Ishikawa (cell line): ENCODE measurements around the gene SLIT3.

ENCODE experiments used
- CEBPB ChIP-seq: IDR thresholded peaks from 2 replicates; pipeline ENCODE4 v1.6.1; 2012
- CREB1 ChIP-seq: IDR thresholded peaks from 2 replicates; pipeline ENCODE4 v1.6.1; 2012; ENCODE audit warnings: low read depth
- EGR1 ChIP-seq: IDR thresholded peaks from 2 replicates; pipeline ENCODE4 v1.6.1; 2012
- EP300 ChIP-seq: IDR thresholded peaks from 2 replicates; pipeline ENCODE4 v1.6.1; 2012; ENCODE audit warnings: borderline replicate concordance
- FOXM1 ChIP-seq: IDR thresholded peaks from 2 replicates; pipeline ENCODE4 v1.6.1; 2012; ENCODE audit warnings: low read depth, borderline replicate concordance
- MAX ChIP-seq: IDR thresholded peaks from 2 replicates; pipeline ENCODE4 v1.6.1; 2012
- NFIC ChIP-seq: IDR thresholded peaks from 2 replicates; pipeline ENCODE4 v1.6.1; 2012
- RAD21 ChIP-seq: IDR thresholded peaks from 2 replicates; pipeline ENCODE4 v1.6.1; 2012; ENCODE audit warnings: low read depth
- REST ChIP-seq: IDR thresholded peaks from 2 replicates; pipeline ENCODE4 v1.6.1; 2012; ENCODE audit warnings: low read depth, mild to moderate bottlenecking
- TAF1 ChIP-seq: IDR thresholded peaks from 2 replicates; pipeline ENCODE4 v1.6.1; 2012; ENCODE audit warnings: low read depth, mild to moderate bottlenecking
- TCF12 ChIP-seq: IDR thresholded peaks from 2 replicates; pipeline ENCODE4 v1.6.1; 2012; ENCODE audit warnings: low read depth
- TEAD4 ChIP-seq: IDR thresholded peaks from 2 replicates; pipeline ENCODE4 v1.6.1; 2012
- USF1 ChIP-seq: IDR thresholded peaks from 2 replicates; pipeline ENCODE4 v1.6.1; 2012
- YY1 ChIP-seq: IDR thresholded peaks from 2 replicates; pipeline ENCODE4 v1.6.1; 2012; ENCODE audit warnings: low read depth
- ZBTB7A ChIP-seq: IDR thresholded peaks from 2 replicates; pipeline ENCODE4 v1.6.1; 2012; ENCODE audit warnings: low read depth

The SLIT3 gene

GRCh38 chr5:168809218-168809617 is 491.7 kb downstream of the SLIT3 start:
- TF ChIP-seq CEBPB: no peak
- TF ChIP-seq FOXM1: no peak
- no peak for TF ChIP-seq RAD21
- TF ChIP-seq TAF1: no peak
- no peak for TF ChIP-seq YY1
- no peak for TF ChIP-seq TCF12
- no peak for TF ChIP-seq EGR1
- TF ChIP-seq CREB1: no peak
- TF ChIP-seq MAX: no peak
- TF ChIP-seq EP300: no peak
- TF ChIP-seq ZBTB7A: no peak
- no peak for TF ChIP-seq REST

GRCh38 chr5:168808051-168808616 is 492.8 kb downstream of the SLIT3 start:
- TF ChIP-seq USF1 (no peak), EGR1 (no peak), ZBTB7A (no peak), RAD21 (no peak)

GRCh38 chr5:168807287-168807686 is 493.7 kb downstream of the SLIT3 start:
- TF ChIP-seq EP300: no peak
- TF ChIP-seq MAX: no peak
- TF ChIP-seq REST: no peak
- TF ChIP-seq USF1: no peak
- no peak for TF ChIP-seq CREB1
- no peak for TF ChIP-seq ZBTB7A
- no peak for TF ChIP-seq RAD21
- TF ChIP-seq CEBPB: no peak
- TF ChIP-seq TEAD4: no peak
- no peak for TF ChIP-seq EGR1
- no peak for TF ChIP-seq FOXM1
- no peak for TF ChIP-seq YY1
- TF ChIP-seq TAF1: no peak
- TF ChIP-seq NFIC: no peak
- no peak for TF ChIP-seq TCF12

- TF ChIP-seq MAX (no peak), RAD21 (no peak), REST (no peak), CREB1 (no peak)
These were observed 497.4 kb downstream of the SLIT3 start for GRCh38 chr5:168803541-168803940.

- TF ChIP-seq EGR1 (no peak), FOXM1 (no peak), TAF1 (no peak), CREB1 (no peak), YY1 (no peak), CEBPB (no peak), REST (no peak), RAD21 (no peak), MAX (no peak), USF1 (no peak), EP300 (no peak), TCF12 (no peak), TEAD4 (no peak), NFIC (no peak), ZBTB7A (no peak)
These were observed 498.6 kb downstream of the SLIT3 start for GRCh38 chr5:168802337-168802736.
